Activated CD4-positive, alpha-beta memory T cell treated with anti-CD3 and anti-CD28 coated beads for 36 hours (primary cell): Measurements from ENCODE around the gene CD163L1. TPM values are rescaled to one million over a fixed set of nuclear protein-coding genes. Genes with fewer than 3 reads are reported as not detected.
"Not testable (repeated sequence)": the region's sequence is repeated elsewhere in the genome, so short reads cannot be mapped to it uniquely, and the experiment has no call there.

Source experiments
- CTCF ChIA-PET: fragments of 350-600 bp; sonication (Branson Sonifier 250); formaldehyde crosslinking; loops from one replicate; lab custom pipeline; 2021; ENCODE audit warnings: antibody characterized with exemption, inconsistent platforms; lab: Charles Lee
- POLR2A ChIA-PET: fragments of 350-600 bp; sonication (Branson Sonifier 250); formaldehyde crosslinking; loops from one replicate; lab custom pipeline; 2021; ENCODE audit warnings: antibody characterized with exemption; lab: Charles Lee
- DNase-seq: peaks from one replicate; pipeline ENCODE4 v3.0.0-alpha.2; 2020
- H3K27ac Mint-ChIP-seq: one replicate; pipeline ENCODE4 v1.8.0; 2021; ENCODE audit warnings: mixed read lengths
- H3K27me3 Mint-ChIP-seq: one replicate; pipeline ENCODE4 v1.8.0; 2021; ENCODE audit warnings: mixed read lengths
- H3K36me3 Mint-ChIP-seq: one replicate; pipeline ENCODE4 v1.8.0; 2021; ENCODE audit warnings: mixed read lengths
- H3K4me1 Mint-ChIP-seq: one replicate; pipeline ENCODE4 v1.8.0; 2021; ENCODE audit warnings: low read depth, mixed read lengths
- H3K4me3 Mint-ChIP-seq: one replicate; pipeline ENCODE4 v1.8.0; 2021; ENCODE audit warnings: mild to moderate bottlenecking, mixed read lengths
- H3K9me3 Mint-ChIP-seq: one replicate; pipeline ENCODE4 v1.8.0; 2021; ENCODE audit warnings: mixed read lengths
- intact Hi-C: fragments of 100-400 bp; cut with micrococcal nuclease; formaldehyde crosslinking; loops from one replicate; pipeline ENCODE4 v1.15.1; 2023
- total RNA-seq, 2 experiments: library from RNA; stranded (reverse); gene quantifications; one replicate each; pipeline ENCODE4 v1.2.3, GENCODE V29; 2021

CD163L1 gene
- total RNA-seq, 2 experiments from 2014 or later = not detected

- H3K27ac Mint-ChIP-seq = no peak overlapping the region
- peaks cover 32% of the 10 kb centered on the region for H3K4me1 Mint-ChIP-seq
- H3K9me3 Mint-ChIP-seq = peaks cover 9% of the 10 kb centered on the region
- H3K4me3 Mint-ChIP-seq = no peak overlapping the region
- CTCF ChIA-PET = no interaction called here
- intact Hi-C loops = no loop called here
- peaks cover 3% of the 10 kb centered on the region for H3K36me3 Mint-ChIP-seq
- H3K27me3 Mint-ChIP-seq = no peaks in the 10 kb centered on the region
- DNase-seq = no peak
- POLR2A ChIA-PET = no interaction called here
Observed at GRCh38 chr12:7349418-7349817, 94.5 kb downstream of the CD163L1 start.

- Mint-ChIP-seq H3K27ac (no peak overlapping the region), H3K27me3 (no peaks in the 10 kb centered on the region), H3K36me3 (peaks cover 3% of the 10 kb centered on the region), H3K4me1 (peaks cover 38% of the 10 kb centered on the region), H3K9me3 (peaks cover 23% of the 10 kb centered on the region), H3K4me3 (no peak overlapping the region)
- ChIA-PET POLR2A (no interaction called here), CTCF (no interaction called here)
- intact Hi-C loops = no loop called here
- no peak for DNase-seq
Observed at GRCh38 chr12:7346551-7347225, 97.3 kb downstream of the CD163L1 start.

- POLR2A ChIA-PET = no interaction called here
- Mint-ChIP-seq H3K27me3 (no peaks in the 10 kb centered on the region), H3K36me3 (peaks cover 3% of the 10 kb centered on the region), H3K4me3 (no peak overlapping the region), H3K4me1 (peaks cover 28% of the 10 kb centered on the region), H3K27ac (no peak overlapping the region), H3K9me3 (peaks cover 23% of the 10 kb centered on the region)
- no peak for DNase-seq
- intact Hi-C loops = no loop called here
- CTCF ChIA-PET = no interaction called here
Observed at GRCh38 chr12:7344833-7345606, 98.9 kb downstream of the CD163L1 start.

DNA sequence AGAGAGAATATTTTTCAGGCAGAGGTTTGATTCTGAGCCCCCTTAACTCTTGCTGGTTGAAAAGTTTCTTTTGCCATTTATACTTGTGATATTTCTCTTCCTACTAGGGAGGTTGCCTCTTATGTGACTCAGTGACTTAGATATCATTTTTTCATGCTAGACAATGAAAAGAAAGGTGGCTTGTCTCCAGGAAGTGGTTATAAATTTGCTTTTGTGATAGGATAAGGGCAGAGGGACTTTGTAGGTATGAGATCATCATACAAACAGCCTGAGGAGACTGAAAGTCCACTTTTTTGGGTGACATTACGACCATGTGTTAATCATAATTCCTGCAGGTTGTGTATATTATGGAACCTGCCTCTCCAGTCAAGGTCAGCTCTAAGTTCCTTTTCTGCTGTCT is 104.3 kb downstream of the CD163L1 start:
- Mint-ChIP-seq H3K4me1 (peaks cover 16% of the 10 kb centered on the region), H3K9me3 (peaks cover 19% of the 10 kb centered on the region), H3K27ac (no peak overlapping the region), H3K27me3 (no peaks in the 10 kb centered on the region), H3K4me3 (no peak overlapping the region), H3K36me3 (peaks cover under 1% of the 10 kb centered on the region)
- ChIA-PET POLR2A (no interaction called here), CTCF (no interaction called here)
- DNase-seq = no peak
- intact Hi-C loops = no loop called here

GRCh38 chr12:7337790-7338189 is 106.2 kb downstream of the CD163L1 start:
- CTCF ChIA-PET, intact Hi-C loops, H3K36me3 Mint-ChIP-seq, H3K4me3 Mint-ChIP-seq, DNase-seq, POLR2A ChIA-PET, H3K27ac Mint-ChIP-seq, H3K27me3 Mint-ChIP-seq: not testable (repeated sequence)
- peaks cover 12% of the 10 kb centered on the region for H3K9me3 Mint-ChIP-seq
- H3K4me1 Mint-ChIP-seq = peaks cover 14% of the 10 kb centered on the region

- H3K36me3 Mint-ChIP-seq = peaks cover 5% of the 10 kb centered on the region
- DNase-seq = no peak
- ChIA-PET CTCF (no interaction called here), POLR2A (no interaction called here)
- peaks cover 2% of the 10 kb centered on the region for H3K27me3 Mint-ChIP-seq
- peaks cover 8% of the 10 kb centered on the region for H3K9me3 Mint-ChIP-seq
- H3K4me1 Mint-ChIP-seq = no peaks in the 10 kb centered on the region
- no peak overlapping the region for H3K27ac Mint-ChIP-seq
- intact Hi-C loops = no loop called here
- H3K4me3 Mint-ChIP-seq = no peak overlapping the region
Observed at GRCh38 chr12:7327918-7328317, 116.0 kb downstream of the CD163L1 start.

- Mint-ChIP-seq H3K9me3 (no peaks in the 10 kb centered on the region), H3K27ac (no peak overlapping the region)
- intact Hi-C loops = no loop called here
Observed at GRCh38 chr12:7324176-7324575, 119.8 kb downstream of the CD163L1 start.

GRCh38 chr12:7322599-7322998 is 121.4 kb downstream of the CD163L1 start:
- Mint-ChIP-seq H3K36me3 (no peaks in the 10 kb centered on the region), H3K27ac (no peak overlapping the region), H3K4me1 (no peaks in the 10 kb centered on the region), H3K9me3 (no peaks in the 10 kb centered on the region), H3K27me3 (peaks cover 2% of the 10 kb centered on the region), H3K4me3 (no peak overlapping the region)
- intact Hi-C loops = no loop called here
- DNase-seq = no peak
- POLR2A ChIA-PET = no interaction called here
- CTCF ChIA-PET = no interaction called here

More at GRCh38 chr12:7324176-7324575, 119.8 kb downstream of the CD163L1 start:
- Mint-ChIP-seq H3K36me3 (no peaks in the 10 kb centered on the region), H3K4me1 (no peaks in the 10 kb centered on the region), H3K27me3 (peaks cover 2% of the 10 kb centered on the region), H3K4me3 (no peak overlapping the region)
- CTCF ChIA-PET = no interaction called here
- no peak for DNase-seq
- POLR2A ChIA-PET = no interaction called here

DNA sequence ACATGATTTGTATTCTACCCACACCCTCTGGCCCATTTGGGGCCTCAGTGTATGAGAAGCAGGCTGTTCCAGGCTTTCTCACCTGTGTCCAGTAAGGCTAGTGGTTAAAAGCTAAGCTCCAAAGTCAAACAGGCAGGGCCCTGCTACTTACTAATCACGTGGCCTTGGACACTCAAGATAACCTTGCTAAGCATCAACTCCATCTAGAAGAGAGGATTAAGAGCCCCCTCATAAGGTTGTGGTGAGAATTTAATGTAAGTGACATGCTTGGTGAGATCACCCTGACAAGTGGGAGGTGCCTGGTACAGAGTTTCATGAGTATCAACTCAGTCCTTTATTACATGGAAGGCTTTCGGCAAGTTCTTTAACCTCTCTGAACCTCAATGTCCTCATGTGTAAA is 122.3 kb downstream of the CD163L1 start:
- ChIA-PET POLR2A (no interaction called here), CTCF (interaction anchor here (1.1 kb wide), 1 partner anchor 101 kb away, joined by 4 read pairs; no protein-coding TSS in a partner anchor)
- no peak for DNase-seq
- intact Hi-C loops = no loop called here
- Mint-ChIP-seq H3K9me3 (no peaks in the 10 kb centered on the region), H3K27ac (no peak overlapping the region), H3K27me3 (peaks cover 2% of the 10 kb centered on the region), H3K4me1 (no peaks in the 10 kb centered on the region), H3K36me3 (no peaks in the 10 kb centered on the region), H3K4me3 (no peak overlapping the region)

DNA sequence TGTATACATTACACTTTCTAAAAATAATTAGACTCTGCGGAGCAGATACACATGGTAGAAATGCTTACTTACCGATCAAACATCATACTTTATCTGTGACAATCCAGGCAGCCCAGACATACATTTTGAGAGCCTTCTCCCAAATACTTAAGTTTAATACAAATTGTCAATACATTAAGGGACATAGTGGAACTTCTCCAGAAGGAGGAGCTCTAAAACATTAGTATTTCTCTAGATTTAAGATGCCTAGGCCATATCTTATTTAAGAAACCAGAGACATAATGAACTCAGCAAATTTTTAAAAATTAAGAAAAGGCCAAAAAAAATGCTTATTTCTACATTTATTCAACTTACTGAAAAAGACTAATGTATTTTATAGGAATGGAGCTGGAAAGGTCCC is 124.0 kb downstream of the CD163L1 start:
- Mint-ChIP-seq H3K27ac (no peak overlapping the region), H3K36me3 (no peaks in the 10 kb centered on the region), H3K4me3 (no peak overlapping the region), H3K4me1 (no peaks in the 10 kb centered on the region), H3K9me3 (no peaks in the 10 kb centered on the region), H3K27me3 (peaks cover 2% of the 10 kb centered on the region)
- CTCF ChIA-PET = interaction anchor here (1.1 kb wide), 2 partner anchors 60 to 140 kb away, joined by 3 read pairs; no protein-coding TSS in a partner anchor
- POLR2A ChIA-PET = no interaction called here
- no peak for DNase-seq
- intact Hi-C loops = no loop called here

GRCh38 chr12:7310070-7310469 is 133.9 kb downstream of the CD163L1 start:
- no peak for DNase-seq
- no peaks in the 10 kb centered on the region for H3K9me3 Mint-ChIP-seq
- no peak overlapping the region for H3K27ac Mint-ChIP-seq
- H3K4me1 Mint-ChIP-seq = no peaks in the 10 kb centered on the region
- intact Hi-C loops = no loop called here
- H3K36me3 Mint-ChIP-seq = no peaks in the 10 kb centered on the region
- CTCF ChIA-PET = no interaction called here
- POLR2A ChIA-PET = no interaction called here
- H3K4me3 Mint-ChIP-seq = no peak overlapping the region
- no peaks in the 10 kb centered on the region for H3K27me3 Mint-ChIP-seq
